PC-3 (cell line): Measurements from ENCODE around the gene ATG7.

Experiments used
- CTCF ChIP-seq: fragments of 300-600 bp; sonication (generic); conservative IDR thresholded peaks from 2 replicates; pipeline ENCODE4 v1.5.1; 2017; ENCODE audit warnings: antibody characterized with exemption, low read depth, mild to moderate bottlenecking, low read length
- EZH2 ChIP-seq: fragments of 300-600 bp; sonication (generic); IDR thresholded peaks from one replicate; pipeline ENCODE4 v1.6.1; 2017; ENCODE audit warnings: antibody characterized with exemption, mild to moderate bottlenecking, low read length; ENCODE audit not compliant: unreplicated experiment
- EZH2phosphoT487 ChIP-seq: fragments of 300-600 bp; sonication (generic); IDR thresholded peaks from 2 replicates; pipeline ENCODE4 v1.6.1; 2018; ENCODE audit warnings: mild to moderate bottlenecking, antibody characterized with exemption, low read length, borderline replicate concordance

- no peak for TF ChIP-seq CTCF
- TF ChIP-seq EZH2, result no peak
- TF ChIP-seq EZH2phosphoT487, result no peak
These were observed 92.0 kb downstream of the ATG7 start for GRCh38 chr3:11364181-11364580.
